ENCODE data around the gene ABCE1. TPM values are rescaled to one million over a fixed set of nuclear protein-coding genes. Genes with fewer than 3 reads are reported as not detected.

The ABCE1 gene
- polyA plus RNA-seq, 1 donor = 49.8 TPM

DNA sequence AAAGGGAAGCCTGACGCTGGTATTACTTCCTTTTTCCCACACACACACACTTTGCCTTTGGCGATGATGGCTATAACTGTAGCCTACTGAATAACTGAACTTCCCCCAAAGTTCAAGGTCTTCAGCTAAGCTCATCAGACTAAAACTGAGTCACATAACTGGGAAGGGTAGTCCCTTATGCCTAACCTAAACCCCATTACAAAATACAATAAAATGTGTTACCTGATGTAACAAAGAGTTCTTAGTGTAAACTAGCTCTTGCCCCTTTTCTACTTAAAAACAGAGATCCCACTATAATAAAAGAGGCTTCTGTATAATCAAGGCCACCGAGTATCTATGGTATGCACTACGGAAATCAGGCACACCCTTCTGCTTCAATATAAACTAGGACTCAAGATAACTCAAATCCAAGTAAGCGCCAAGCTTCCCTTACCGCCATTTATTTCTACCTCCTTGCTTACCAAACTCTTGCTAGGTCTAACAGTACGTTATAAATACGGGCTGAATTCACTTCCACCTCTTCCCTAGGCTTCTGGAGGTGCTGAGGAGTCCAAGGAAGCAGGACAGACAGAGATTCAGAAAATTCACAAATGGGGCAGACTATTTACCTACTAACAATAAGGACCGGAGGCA, 79.9 kb downstream of the ABCE1 start:
- DNase-seq = peak; percentile 14

GRCh38 chr4:145178740-145179280, 80.7 kb downstream of the ABCE1 start:
- DNase-seq = peak; percentile 11

Other genes with a start within 250 kb of the ABCE1 start
- gene ANAPC10, start 115 bp upstream of the ABCE1 start, polyA plus RNA-seq (ENCODE audit: insufficient read length) = 14.7 TPM
- gene OTUD4, start 82.3 kb downstream of the ABCE1 start, polyA plus RNA-seq (ENCODE audit: insufficient read length) = 82.6 TPM

All from hindlimb muscle (tissue), 1 donor.